ENCODE results near the gene AMER3.

GRCh38 chr2:130737592-130737991, 17.7 kb upstream of the AMER3 start:
- TF ChIP-seq GTF2F1 (IDR thresholded peaks at IDR 0.05; ENCODE audit: borderline replicate concordance, low read depth, low read length), result no peak
- TF ChIP-seq EZH2 (IDR thresholded peaks at IDR 0.05; ENCODE audit: low read depth, low read length, severe bottlenecking), result no peak
- no peak for TF ChIP-seq TEAD4 (IDR thresholded peaks at IDR 0.05; ENCODE audit: low read depth, low read length)
- TF ChIP-seq, protein P1, sequence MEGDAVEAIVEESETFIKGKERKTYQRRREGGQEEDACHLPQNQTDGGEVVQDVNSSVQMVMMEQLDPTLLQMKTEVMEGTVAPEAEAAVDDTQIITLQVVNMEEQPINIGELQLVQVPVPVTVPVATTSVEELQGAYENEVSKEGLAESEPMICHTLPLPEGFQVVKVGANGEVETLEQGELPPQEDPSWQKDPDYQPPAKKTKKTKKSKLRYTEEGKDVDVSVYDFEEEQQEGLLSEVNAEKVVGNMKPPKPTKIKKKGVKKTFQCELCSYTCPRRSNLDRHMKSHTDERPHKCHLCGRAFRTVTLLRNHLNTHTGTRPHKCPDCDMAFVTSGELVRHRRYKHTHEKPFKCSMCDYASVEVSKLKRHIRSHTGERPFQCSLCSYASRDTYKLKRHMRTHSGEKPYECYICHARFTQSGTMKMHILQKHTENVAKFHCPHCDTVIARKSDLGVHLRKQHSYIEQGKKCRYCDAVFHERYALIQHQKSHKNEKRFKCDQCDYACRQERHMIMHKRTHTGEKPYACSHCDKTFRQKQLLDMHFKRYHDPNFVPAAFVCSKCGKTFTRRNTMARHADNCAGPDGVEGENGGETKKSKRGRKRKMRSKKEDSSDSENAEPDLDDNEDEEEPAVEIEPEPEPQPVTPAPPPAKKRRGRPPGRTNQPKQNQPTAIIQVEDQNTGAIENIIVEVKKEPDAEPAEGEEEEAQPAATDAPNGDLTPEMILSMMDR (IDR thresholded peaks at IDR 0.05; ENCODE audit: control extremely low read depth in 1 of 3, insufficient read depth in 1 of 3, low read depth in 1 of 3, low read length in 3 of 3), result no peak
- no peak for TF ChIP-seq POLR2AphosphoS5 (IDR thresholded peaks at IDR 0.05; ENCODE audit: low read depth, low read length)
- TF ChIP-seq TAF7 (optimal IDR thresholded peaks at IDR 0.05; ENCODE audit: borderline replicate concordance, low read depth, low read length), result no peak
- TF ChIP-seq SP4 (IDR thresholded peaks at IDR 0.05; ENCODE audit: low read length), result no peak
- TF ChIP-seq POLR2A (IDR thresholded peaks at IDR 0.05; ENCODE audit: control extremely low read depth in 1 of 2, low read depth in 2 of 2, low read length in 2 of 2), result no peak
- no peak for TF ChIP-seq GABPA (IDR thresholded peaks at IDR 0.05; ENCODE audit: borderline replicate concordance, insufficient read depth, low read length)
- no peak for TF ChIP-seq TCF12 (IDR thresholded peaks at IDR 0.05; ENCODE audit: low read depth, low read length)
- no peak for TF ChIP-seq EP300 (IDR thresholded peaks at IDR 0.05; ENCODE audit: borderline replicate concordance in 1 of 2, low read depth in 2 of 2, low read length in 2 of 2)
- TF ChIP-seq EGR1 (IDR thresholded peaks at IDR 0.05; ENCODE audit: borderline replicate concordance, low read depth, low read length), result no peak

Data from H1 (cell line).